GM23338 (cell line): ENCODE results near the gene CCDC146. TPM values are rescaled to one million over a fixed set of nuclear protein-coding genes. Genes with fewer than 3 reads are reported as not detected.

Source experiments
- ATAC-seq: fragments of 200-7000 bp; cut with Tn5 transposase; 3 replicates; pipeline ENCODE4 v1.9.1; 2020
- DNase-seq: peaks from one replicate; pipeline ENCODE4 v3.0.0-alpha.2; 2015; ENCODE audit warnings: low spot score
- H2AFZ ChIP-seq: fragments of 200-600 bp; sonication (generic); 2 replicates; pipeline ENCODE4 v1.8.0; 2016; ENCODE audit warnings: antibody characterized with exemption, mild to moderate bottlenecking, moderate library complexity
- H3F3A ChIP-seq: fragments of 200-600 bp; sonication (generic); replicated peaks from 2 replicates; pipeline ENCODE4 v1.8.0; 2017; ENCODE audit warnings: antibody characterized with exemption, mixed run types, low read depth
- H3K27ac ChIP-seq: fragments of 200-600 bp; sonication (generic); 2 replicates; pipeline ENCODE4 v1.6.1; 2016; ENCODE audit warnings: low read depth
- H3K27me3 ChIP-seq: fragments of 200-600 bp; sonication (generic); 2 replicates; pipeline ENCODE4 v1.8.0; 2016; ENCODE audit warnings: mild to moderate bottlenecking, mixed run types, moderate library complexity; ENCODE audit not compliant: insufficient read depth
- H3K36me3 ChIP-seq: fragments of 200-600 bp; sonication (generic); 2 replicates; pipeline ENCODE4 v1.8.0; 2016; ENCODE audit warnings: mild to moderate bottlenecking; ENCODE audit not compliant: insufficient read depth
- H3K4me1 ChIP-seq: fragments of 200-600 bp; sonication (generic); 2 replicates; pipeline ENCODE4 v1.8.0; 2016; ENCODE audit warnings: mild to moderate bottlenecking, moderate library complexity; ENCODE audit not compliant: insufficient read depth
- H3K4me2 ChIP-seq: fragments of 200-600 bp; sonication (generic); 2 replicates; pipeline ENCODE4 v1.7.1; 2017; ENCODE audit warnings: mixed run types
- H3K4me3 ChIP-seq: fragments of 200-600 bp; sonication (generic); 2 replicates; pipeline ENCODE4 v1.6.1; 2016; ENCODE audit warnings: mixed run types
- H3K79me2 ChIP-seq: fragments of 200-600 bp; sonication (generic); replicated peaks from 2 replicates; pipeline ENCODE4 v1.8.0; 2017; ENCODE audit warnings: mild to moderate bottlenecking; ENCODE audit not compliant: insufficient read depth
- H3K9me2 ChIP-seq: fragments of 200-600 bp; sonication (generic); 2 replicates; pipeline ENCODE4 v1.8.0; 2017; ENCODE audit not compliant: insufficient read depth
- H4K20me1 ChIP-seq: fragments of 200-600 bp; sonication (generic); replicated peaks from 2 replicates; pipeline ENCODE4 v1.8.0; 2017; ENCODE audit warnings: mild to moderate bottlenecking; ENCODE audit not compliant: insufficient read depth
- H3K27ac Mint-ChIP-seq: 2 replicates; pipeline ENCODE4 v1.8.0; 2020; ENCODE audit warnings: inconsistent platforms, mild to moderate bottlenecking, moderate library complexity, mixed read lengths
- H3K27me3 Mint-ChIP-seq: 3 replicates; pipeline ENCODE4 v1.8.0; 2022; ENCODE audit warnings: low read depth, mild to moderate bottlenecking, moderate library complexity, mixed read lengths, inconsistent platforms; ENCODE audit not compliant: insufficient read depth, poor library complexity
- H3K36me3 Mint-ChIP-seq: 3 replicates; pipeline ENCODE4 v1.8.0; 2021; ENCODE audit warnings: low read depth, mild to moderate bottlenecking, inconsistent platforms, moderate library complexity, mixed read lengths
- H3K4me1 Mint-ChIP-seq: 3 replicates; pipeline ENCODE4 v1.8.0; 2020; ENCODE audit warnings: mild to moderate bottlenecking, inconsistent platforms, mixed read lengths
- H3K4me3 Mint-ChIP-seq: 3 replicates; pipeline ENCODE4 v1.8.0; 2021; ENCODE audit warnings: moderate library complexity, mild to moderate bottlenecking, inconsistent platforms, mixed read lengths
- H3K9me3 Mint-ChIP-seq: 3 replicates; pipeline ENCODE4 v1.8.0; 2020; ENCODE audit warnings: moderate library complexity, mild to moderate bottlenecking, inconsistent platforms, mixed read lengths
- CREB1 ChIP-seq: fragments of 250-450 bp; sonication (Bioruptor Pico); IDR thresholded peaks from 2 replicates; pipeline ENCODE4 v1.5.0; 2020; ENCODE audit warnings: low read depth, mild to moderate bottlenecking, moderate library complexity
- EZH2 ChIP-seq: fragments of 200-600 bp; sonication (generic); IDR thresholded peaks from one replicate; pipeline ENCODE4 v1.8.0; 2017; ENCODE audit warnings: antibody characterized with exemption, mild to moderate bottlenecking, low read depth; ENCODE audit not compliant: unreplicated experiment
- NANOG ChIP-seq: IDR thresholded peaks from 2 replicates; pipeline ENCODE4 v1.6.1; 2016; ENCODE audit warnings: antibody characterized with exemption, borderline replicate concordance
- REST ChIP-seq: IDR thresholded peaks from one replicate; pipeline ENCODE4 v1.6.1; 2018; ENCODE audit warnings: antibody characterized with exemption; ENCODE audit not compliant: unreplicated experiment
- STAT1 ChIP-seq: IDR thresholded peaks from one replicate; pipeline ENCODE4 v1.6.1; 2016; ENCODE audit warnings: antibody characterized with exemption; ENCODE audit not compliant: unreplicated experiment
- ZNF114 ChIP-seq: fragments of 250-450 bp; sonication (Bioruptor Pico); IDR thresholded peaks from 2 replicates; pipeline ENCODE4 v1.5.0; 2020; ENCODE audit warnings: mild to moderate bottlenecking, moderate library complexity
- ZNF331 ChIP-seq: fragments of 250-450 bp; sonication (Bioruptor Pico); IDR thresholded peaks from 2 replicates; pipeline ENCODE4 v1.5.0; 2020; ENCODE audit warnings: low read depth, mild to moderate bottlenecking, moderate library complexity
- ZNF462 ChIP-seq: fragments of 250-450 bp; sonication (Bioruptor Pico); IDR thresholded peaks from 2 replicates; pipeline ENCODE4 v1.5.0; 2020; ENCODE audit warnings: mild to moderate bottlenecking, moderate library complexity
- polyA plus RNA-seq: library from polyadenylated mRNA; unstranded; fragments of >200 nt; fragmentation: Nextera tagmentation; extraction: Ambion mirVana; gene quantifications from 2 replicates; pipeline ENCODE4 v1.2.1, GENCODE V29; 2016
- total RNA-seq: library from RNA; depleted of rRNA; stranded (reverse); fragments of >200 nt; shearing (Covaris generic); gene quantifications from 2 replicates; pipeline ENCODE4 v1.2.3, GENCODE V29; 2014
- TF ChIP-seq, protein P1 (sequence below), 2 experiments: fragments of 200-600 bp in 1 of 2; sonication (generic) in 1 of 2; conservative IDR thresholded peaks; 2 replicates each; pipeline versions ENCODE4 v1.5.1 to v1.6.1; 2016 to 2017; ENCODE audit warnings: antibody characterized with exemption in 2 of 2, low read depth in 2 of 2, mild to moderate bottlenecking in 2 of 2, moderate library complexity in 1 of 2

CCDC146 gene
- total and polyA plus RNA-seq, 2 experiments from 2014 or later: 0.35 to 0.74 TPM

GRCh38 chr7:77184463-77184862, 62.0 kb downstream of the CCDC146 start:
- no peaks in the 10 kb centered on the region for H3K36me3 Mint-ChIP-seq
- no peaks in the 10 kb centered on the region for H3K9me3 Mint-ChIP-seq

More at GRCh38 chr7:77184463-77184862, 62.0 kb downstream of the CCDC146 start:
- no peaks in the 10 kb centered on the region for H3K4me1 ChIP-seq
- no peak overlapping the region for H3K4me3 ChIP-seq
- H3K27me3 Mint-ChIP-seq: peaks cover 2% of the 10 kb centered on the region
- H3F3A ChIP-seq: no peaks in the 10 kb centered on the region
- H3K4me3 Mint-ChIP-seq: no peak overlapping the region
- no peak overlapping the region for H2AFZ ChIP-seq
- no peak overlapping the region for H3K27ac Mint-ChIP-seq
- DNase-seq (no peak), ATAC-seq (no peak)
- H3K27ac ChIP-seq: no peak overlapping the region
- H3K4me2 ChIP-seq: no peak overlapping the region
- no peaks in the 10 kb centered on the region for H3K36me3 ChIP-seq
- no peak for TF ChIP-seq NANOG
- TF ChIP-seq ZNF331 (CRISPR knock-in tag): no peak
- no peak for TF ChIP-seq EZH2
- no peak for TF ChIP-seq ZNF114 (CRISPR knock-in tag)
- no peak for TF ChIP-seq CREB1 (CRISPR knock-in tag)
- TF ChIP-seq STAT1: no peak
- TF ChIP-seq REST: no peak
- TF ChIP-seq ZNF462 (CRISPR knock-in tag): no peak
- TF ChIP-seq, protein P1, sequence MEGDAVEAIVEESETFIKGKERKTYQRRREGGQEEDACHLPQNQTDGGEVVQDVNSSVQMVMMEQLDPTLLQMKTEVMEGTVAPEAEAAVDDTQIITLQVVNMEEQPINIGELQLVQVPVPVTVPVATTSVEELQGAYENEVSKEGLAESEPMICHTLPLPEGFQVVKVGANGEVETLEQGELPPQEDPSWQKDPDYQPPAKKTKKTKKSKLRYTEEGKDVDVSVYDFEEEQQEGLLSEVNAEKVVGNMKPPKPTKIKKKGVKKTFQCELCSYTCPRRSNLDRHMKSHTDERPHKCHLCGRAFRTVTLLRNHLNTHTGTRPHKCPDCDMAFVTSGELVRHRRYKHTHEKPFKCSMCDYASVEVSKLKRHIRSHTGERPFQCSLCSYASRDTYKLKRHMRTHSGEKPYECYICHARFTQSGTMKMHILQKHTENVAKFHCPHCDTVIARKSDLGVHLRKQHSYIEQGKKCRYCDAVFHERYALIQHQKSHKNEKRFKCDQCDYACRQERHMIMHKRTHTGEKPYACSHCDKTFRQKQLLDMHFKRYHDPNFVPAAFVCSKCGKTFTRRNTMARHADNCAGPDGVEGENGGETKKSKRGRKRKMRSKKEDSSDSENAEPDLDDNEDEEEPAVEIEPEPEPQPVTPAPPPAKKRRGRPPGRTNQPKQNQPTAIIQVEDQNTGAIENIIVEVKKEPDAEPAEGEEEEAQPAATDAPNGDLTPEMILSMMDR (conservative IDR thresholded peaks at IDR 0.05; ENCODE audit: low read depth in 2 of 2): no peak
- no peaks in the 10 kb centered on the region for H3K4me1 Mint-ChIP-seq
- no peaks in the 10 kb centered on the region for H4K20me1 ChIP-seq
- H3K9me2 ChIP-seq: no peaks in the 10 kb centered on the region
- no peaks in the 10 kb centered on the region for H3K79me2 ChIP-seq
- no peaks in the 10 kb centered on the region for H3K27me3 ChIP-seq
